Brain microvascular endothelial cell (primary cell): ENCODE data around the gene TEPSIN.

Experiments
- DNase-seq: peaks from one replicate; pipeline ENCODE4 v3.0.0-alpha.2; 2020
- H3K27ac ChIP-seq: fragments of 250-450 bp; sonication (Bioruptor Pico); 2 replicates; pipeline ENCODE4 v1.5.1; 2020; ENCODE audit warnings: mild to moderate bottlenecking, moderate library complexity
- H3K27me3 ChIP-seq: fragments of 250-450 bp; sonication (Bioruptor Pico); replicated peaks from 2 replicates; pipeline ENCODE4 v1.5.1; 2020; ENCODE audit warnings: mild to moderate bottlenecking
- H3K36me3 ChIP-seq: fragments of 250-450 bp; sonication (Bioruptor Pico); replicated peaks from 2 replicates; pipeline ENCODE4 v1.5.1; 2020; ENCODE audit warnings: mild to moderate bottlenecking
- H3K4me3 ChIP-seq: 2 replicates; pipeline ENCODE4 v1.5.1; 2011; ENCODE audit warnings: low read depth, mild to moderate bottlenecking, control low read depth, low read length, moderate library complexity
- in situ Hi-C: cut with HindIII; loops from 2 replicates; pipeline ENCODE4 v1.10.0; 2017; ENCODE audit warnings: low sequenced_read_pairs, low pct_ligation_motif_present
- TF ChIP-seq, protein P1 (sequence below): IDR thresholded peaks from 2 replicates; pipeline ENCODE4 v1.5.1; 2011; ENCODE audit warnings: low read depth, mild to moderate bottlenecking, moderate library complexity, low read length, control low read depth, inconsistent platforms; ENCODE audit errors: missing control alignments

Gene TEPSIN

DNA sequence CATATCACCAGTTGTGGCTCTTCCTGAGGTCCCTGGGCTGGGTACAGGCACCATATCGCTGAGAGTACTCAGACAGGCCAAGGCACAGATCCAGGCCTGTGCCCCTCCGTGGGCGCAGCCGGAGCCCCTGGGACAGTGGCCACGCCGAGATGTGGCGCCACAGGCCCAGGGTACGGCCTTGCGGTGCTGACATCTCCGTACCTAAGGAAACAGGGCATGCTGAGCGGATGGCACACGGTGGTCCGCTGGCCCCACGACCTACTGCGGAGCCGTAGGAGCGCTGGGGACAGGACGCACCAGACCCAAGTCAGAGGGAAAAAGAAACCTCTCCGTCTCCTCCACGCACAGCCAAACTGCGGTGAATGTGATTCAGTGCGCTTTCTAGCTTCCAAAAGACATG is 26.7 kb upstream of the TEPSIN start:
- Histone ChIP-seq H3K27ac (no peak overlapping the region), H3K36me3 (peaks cover 63% of the 10 kb centered on the region), H3K27me3 (no peaks in the 10 kb centered on the region), H3K4me3 (no peak overlapping the region)
- in situ Hi-C loops = no loop called here
- no peak for DNase-seq
- TF ChIP-seq, protein P1, sequence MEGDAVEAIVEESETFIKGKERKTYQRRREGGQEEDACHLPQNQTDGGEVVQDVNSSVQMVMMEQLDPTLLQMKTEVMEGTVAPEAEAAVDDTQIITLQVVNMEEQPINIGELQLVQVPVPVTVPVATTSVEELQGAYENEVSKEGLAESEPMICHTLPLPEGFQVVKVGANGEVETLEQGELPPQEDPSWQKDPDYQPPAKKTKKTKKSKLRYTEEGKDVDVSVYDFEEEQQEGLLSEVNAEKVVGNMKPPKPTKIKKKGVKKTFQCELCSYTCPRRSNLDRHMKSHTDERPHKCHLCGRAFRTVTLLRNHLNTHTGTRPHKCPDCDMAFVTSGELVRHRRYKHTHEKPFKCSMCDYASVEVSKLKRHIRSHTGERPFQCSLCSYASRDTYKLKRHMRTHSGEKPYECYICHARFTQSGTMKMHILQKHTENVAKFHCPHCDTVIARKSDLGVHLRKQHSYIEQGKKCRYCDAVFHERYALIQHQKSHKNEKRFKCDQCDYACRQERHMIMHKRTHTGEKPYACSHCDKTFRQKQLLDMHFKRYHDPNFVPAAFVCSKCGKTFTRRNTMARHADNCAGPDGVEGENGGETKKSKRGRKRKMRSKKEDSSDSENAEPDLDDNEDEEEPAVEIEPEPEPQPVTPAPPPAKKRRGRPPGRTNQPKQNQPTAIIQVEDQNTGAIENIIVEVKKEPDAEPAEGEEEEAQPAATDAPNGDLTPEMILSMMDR = no peak

DNA sequence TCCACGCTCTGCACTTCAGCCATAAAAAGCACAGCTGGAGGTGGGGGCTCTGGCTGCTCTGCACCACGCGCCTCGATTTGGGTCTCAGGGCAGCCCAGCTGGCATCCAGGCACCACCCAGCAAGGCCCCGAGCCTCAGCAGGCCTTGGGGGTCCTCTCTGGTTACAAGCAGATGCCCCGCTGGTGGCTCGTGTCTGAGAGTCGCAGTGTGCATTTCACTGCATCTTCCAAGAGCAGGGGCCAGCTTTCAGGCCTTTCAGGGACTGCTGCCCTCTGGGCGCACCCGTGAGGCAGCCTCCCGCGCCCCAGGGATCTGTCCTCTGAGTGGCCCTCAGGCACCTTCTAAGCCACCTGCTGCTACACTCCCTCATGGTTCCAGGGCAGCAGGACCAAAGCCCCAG is 25.8 kb upstream of the TEPSIN start:
- H3K27me3 ChIP-seq = no peaks in the 10 kb centered on the region
- no peak overlapping the region for H3K27ac ChIP-seq
- TF ChIP-seq, protein P1 = no peak
- no peak overlapping the region for H3K4me3 ChIP-seq
- in situ Hi-C loops = no loop called here
- peaks cover 59% of the 10 kb centered on the region for H3K36me3 ChIP-seq
- no peak for DNase-seq

DNA sequence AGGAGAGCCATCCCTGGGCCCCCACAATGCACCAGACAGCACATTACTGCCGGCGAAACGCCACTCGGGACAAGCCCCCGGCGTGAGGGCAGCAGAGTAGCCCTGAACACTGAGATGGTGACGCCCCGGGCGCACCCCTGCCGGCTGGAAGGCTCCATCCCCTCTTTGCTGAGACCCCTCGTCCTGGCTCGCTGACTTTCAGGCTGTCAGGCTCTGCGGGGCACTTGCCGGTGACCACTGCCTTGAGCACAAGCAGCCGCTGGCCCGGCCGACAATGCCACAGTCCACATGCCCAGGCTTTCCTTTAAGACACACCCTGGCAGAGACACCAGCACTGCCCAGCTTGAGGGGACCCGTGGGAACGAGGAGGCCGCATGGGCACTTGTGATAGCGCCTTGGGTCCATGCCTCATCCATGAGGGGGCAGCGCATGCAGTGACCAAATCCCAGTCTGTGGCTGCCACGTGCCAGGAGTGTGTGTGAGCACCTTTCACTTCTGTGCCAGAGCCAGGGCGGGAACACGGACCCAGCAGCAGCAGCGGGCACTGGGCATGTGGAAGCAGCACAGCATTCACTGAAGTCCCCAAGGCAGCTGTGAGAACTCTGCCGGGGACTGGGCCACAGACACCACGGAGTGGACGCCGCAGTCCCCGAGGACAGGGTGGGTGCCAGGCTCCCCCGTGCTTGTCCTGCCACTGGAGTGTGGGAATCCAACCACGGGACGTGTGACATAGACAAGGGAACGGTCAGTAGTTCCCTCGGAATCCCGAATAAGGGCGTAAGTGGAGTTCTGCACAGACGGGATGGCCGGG is 24.7 kb upstream of the TEPSIN start:
- TF ChIP-seq, protein P1 = no peak
- H3K4me3 ChIP-seq = no peak overlapping the region
- in situ Hi-C loops = no loop called here
- DNase-seq = no peak
- no peak overlapping the region for H3K27ac ChIP-seq
- H3K27me3 ChIP-seq = no peaks in the 10 kb centered on the region
- H3K36me3 ChIP-seq = peaks cover 62% of the 10 kb centered on the region

DNA sequence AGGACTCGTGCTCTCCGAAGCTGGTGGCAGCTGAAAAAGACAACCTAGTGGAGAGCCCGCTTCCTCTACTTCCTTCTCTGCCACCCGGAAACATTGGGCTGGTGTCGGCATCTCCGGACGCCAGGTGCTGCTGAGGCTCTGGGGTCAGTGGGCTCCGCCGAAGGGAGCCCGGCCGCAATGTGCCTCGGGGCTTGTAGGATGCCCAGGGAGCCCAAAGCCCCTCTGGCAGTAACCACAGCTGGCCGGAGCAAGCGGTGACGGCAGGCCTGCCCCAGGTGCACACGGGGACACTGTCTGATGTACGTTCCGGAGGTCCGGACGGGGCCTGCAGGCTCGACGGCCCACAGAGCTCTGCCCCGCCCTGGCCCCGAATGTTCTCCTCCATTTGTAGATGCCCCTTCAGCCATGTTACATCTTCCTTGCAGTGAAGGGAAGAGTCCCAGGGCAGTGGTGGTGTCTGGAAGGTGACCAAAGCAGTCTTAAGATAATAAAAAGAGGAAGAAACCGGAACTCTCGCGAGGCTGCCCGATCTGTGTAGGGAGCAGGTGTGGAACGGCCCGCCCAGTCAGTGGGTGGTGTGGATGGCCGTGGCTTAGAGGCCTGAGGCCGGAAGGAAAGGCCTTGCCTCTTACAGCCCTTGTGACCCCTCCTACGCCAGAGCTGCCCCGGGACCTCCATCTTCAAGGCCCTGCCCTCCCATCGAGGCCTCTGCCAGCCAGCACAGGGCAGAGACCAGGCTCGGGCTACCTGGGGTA is 22.9 kb upstream of the TEPSIN start:
- DNase-seq = no peak
- no peak overlapping the region for H3K27ac ChIP-seq

DNA sequence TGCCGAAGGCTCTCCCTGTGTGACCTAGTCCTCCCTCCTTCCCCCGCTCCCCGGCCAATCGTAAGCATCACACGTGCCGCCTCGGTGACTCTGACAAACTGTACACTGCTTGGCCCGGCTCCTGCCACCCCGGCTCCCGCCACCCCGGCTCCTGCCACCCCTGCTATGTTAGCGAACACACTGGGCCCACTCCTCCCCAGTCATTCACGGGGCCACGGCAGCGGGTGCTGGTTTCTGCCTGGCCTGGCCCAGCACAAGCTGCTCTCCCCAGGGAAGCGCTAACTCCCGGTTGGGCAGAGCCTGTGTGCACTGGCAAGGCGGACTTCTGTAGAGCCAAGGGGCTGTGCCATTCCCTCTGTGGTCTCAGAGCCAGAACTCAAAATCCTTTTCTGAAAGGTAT is 22.2 kb upstream of the TEPSIN start:
- peaks cover 61% of the 10 kb centered on the region for H3K36me3 ChIP-seq
- no peak for DNase-seq
- in situ Hi-C loops = no loop called here

More for the DNA sequence above, 22.9 kb upstream of the TEPSIN start:
- TF ChIP-seq, protein P1 = no peak
- in situ Hi-C loops = no loop called here
- H3K36me3 ChIP-seq = peaks cover 59% of the 10 kb centered on the region
- no peaks in the 10 kb centered on the region for H3K27me3 ChIP-seq
- no peak overlapping the region for H3K4me3 ChIP-seq

More for the DNA sequence above, 22.2 kb upstream of the TEPSIN start:
- Histone ChIP-seq H3K4me3 (no peak overlapping the region), H3K27me3 (no peaks in the 10 kb centered on the region), H3K27ac (no peak overlapping the region)
- TF ChIP-seq, protein P1 = no peak
